ENCODE data around the gene UNC93B1.

The UNC93B1 gene

DNA sequence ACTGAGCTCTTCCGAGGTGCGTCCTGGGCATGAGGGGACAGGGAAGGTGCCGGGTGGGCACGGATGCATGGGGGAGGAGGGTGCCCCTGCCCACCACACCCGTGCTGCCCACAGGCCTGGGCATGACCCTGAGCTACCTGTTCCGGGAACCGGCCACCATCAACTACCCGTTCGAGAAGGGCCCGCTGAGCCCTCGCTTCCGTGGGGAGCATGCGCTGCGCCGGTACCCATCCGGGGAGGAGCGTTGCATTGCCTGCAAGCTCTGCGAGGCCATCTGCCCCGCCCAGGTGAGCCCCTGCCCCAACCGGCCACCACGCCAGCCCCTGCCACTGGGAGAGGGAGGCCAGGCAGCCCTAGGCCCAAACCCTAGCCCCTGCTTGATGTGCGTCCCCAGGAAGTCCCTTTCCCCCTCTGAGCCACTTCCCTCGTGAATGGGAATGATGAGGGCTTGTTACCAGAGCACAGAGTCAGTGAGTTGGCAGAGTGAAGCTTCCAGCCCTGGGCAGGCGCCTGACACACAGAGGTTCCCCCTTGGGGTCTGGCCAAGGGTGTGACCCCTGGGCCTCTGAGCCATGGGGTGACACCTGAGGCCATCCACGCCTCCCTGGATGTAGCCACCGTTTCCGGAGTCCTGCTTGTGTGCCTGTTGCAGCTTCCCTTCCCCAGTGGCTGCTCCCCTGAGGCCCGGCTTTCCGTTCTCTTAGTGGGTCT lies 29.3 kb upstream of the UNC93B1 start:
- H3K36me3 ChIP-seq (ENCODE audit: control insufficient read depth, insufficient read depth, low read length), result peaks cover 21% of the 10 kb centered on the region
- no peak overlapping the region for H3K4me3 ChIP-seq (ENCODE audit: insufficient read depth, low read depth, low read length)
- 96% methylated on average over 29 of the region's 29 CpGs for WGBS, 2 experiments
- no peak overlapping the region for H3K27ac ChIP-seq (ENCODE audit: insufficient read depth, low read depth, low read length, poor library complexity, severe bottlenecking)
- H3K27me3 ChIP-seq (ENCODE audit: control insufficient read depth, insufficient read depth, low read length, poor library complexity, severe bottlenecking), result no peaks in the 10 kb centered on the region
- H3K4me1 ChIP-seq (ENCODE audit: control insufficient read depth, insufficient read depth, low read length), result peaks cover 24% of the 10 kb centered on the region
- H3K9me3 ChIP-seq (ENCODE audit: control insufficient read depth, low read length), result no peaks in the 10 kb centered on the region

- Histone ChIP-seq H3K4me3 (ENCODE audit: insufficient read depth, low read depth, low read length) (peak overlapping the region; percentile 99), H3K27ac (ENCODE audit: insufficient read depth, low read depth, low read length, poor library complexity, severe bottlenecking) (no peak overlapping the region), H3K27me3 (ENCODE audit: control insufficient read depth, insufficient read depth, low read length, poor library complexity, severe bottlenecking) (no peaks in the 10 kb centered on the region), H3K36me3 (ENCODE audit: control insufficient read depth, insufficient read depth, low read length) (peaks cover 21% of the 10 kb centered on the region), H3K9me3 (ENCODE audit: control insufficient read depth, low read length) (no peaks in the 10 kb centered on the region), H3K4me1 (ENCODE audit: control insufficient read depth, insufficient read depth, low read length) (peaks cover 23% of the 10 kb centered on the region)
- WGBS, 2 experiments, result 82 to 83% methylated on average over 9 of the region's 9 CpGs
These were observed 28.1 kb upstream of the UNC93B1 start for GRCh38 chr11:68032003-68032402.

DNA sequence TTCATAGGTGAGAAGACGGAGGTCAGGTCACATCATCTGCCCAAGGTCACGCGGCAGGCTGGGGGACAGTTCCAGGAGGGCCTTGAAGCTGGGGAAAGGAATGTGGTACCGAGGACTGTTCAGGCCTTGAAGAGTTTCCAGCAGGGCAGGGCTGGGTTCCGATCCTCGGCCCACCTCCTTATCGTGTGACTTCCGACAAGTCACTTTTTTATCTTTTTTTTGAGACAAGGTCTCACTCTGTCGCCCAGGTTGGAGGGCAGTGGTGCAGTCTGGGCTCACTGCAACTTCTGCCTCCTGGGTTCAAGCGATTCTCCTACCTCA lies 27.2 kb upstream of the UNC93B1 start:
- Histone ChIP-seq H3K36me3 (ENCODE audit: control insufficient read depth, insufficient read depth, low read length) (peaks cover 21% of the 10 kb centered on the region), H3K27me3 (ENCODE audit: control insufficient read depth, insufficient read depth, low read length, poor library complexity, severe bottlenecking) (no peaks in the 10 kb centered on the region), H3K4me3 (ENCODE audit: insufficient read depth, low read depth, low read length) (peak overlapping the region; percentile 99), H3K9me3 (ENCODE audit: control insufficient read depth, low read length) (no peaks in the 10 kb centered on the region), H3K27ac (ENCODE audit: insufficient read depth, low read depth, low read length, poor library complexity, severe bottlenecking) (peak overlapping the region; percentile 8), H3K4me1 (ENCODE audit: control insufficient read depth, insufficient read depth, low read length) (peaks cover 23% of the 10 kb centered on the region)
- 27 to 30% methylated on average over 10 of the region's 10 CpGs for WGBS, 2 experiments

GRCh38 chr11:68030318-68031143 lies 26.6 kb upstream of the UNC93B1 start, which contains the start of gene NDUFS8:
NDUFS8 (plus strand) TSS chr11:68030681; CDS start chr11:68032152, 1,471 bp downstream.
- Histone ChIP-seq H3K9me3 (ENCODE audit: control insufficient read depth, low read length) (no peaks in the 10 kb centered on the region), H3K4me1 (ENCODE audit: control insufficient read depth, insufficient read depth, low read length) (peaks cover 23% of the 10 kb centered on the region), H3K27me3 (ENCODE audit: control insufficient read depth, insufficient read depth, low read length, poor library complexity, severe bottlenecking) (no peaks in the 10 kb centered on the region), H3K4me3 (ENCODE audit: insufficient read depth, low read depth, low read length) (peak within 1 kb of the TSS; percentile 99), H3K36me3 (ENCODE audit: control insufficient read depth, insufficient read depth, low read length) (peaks cover 21% of the 10 kb centered on the region), H3K27ac (ENCODE audit: insufficient read depth, low read depth, low read length, poor library complexity, severe bottlenecking) (peak within 1 kb of the TSS; percentile 8)
- 0 to 1% methylated on average over 56 of the region's 56 CpGs for WGBS, 2 experiments

DNA sequence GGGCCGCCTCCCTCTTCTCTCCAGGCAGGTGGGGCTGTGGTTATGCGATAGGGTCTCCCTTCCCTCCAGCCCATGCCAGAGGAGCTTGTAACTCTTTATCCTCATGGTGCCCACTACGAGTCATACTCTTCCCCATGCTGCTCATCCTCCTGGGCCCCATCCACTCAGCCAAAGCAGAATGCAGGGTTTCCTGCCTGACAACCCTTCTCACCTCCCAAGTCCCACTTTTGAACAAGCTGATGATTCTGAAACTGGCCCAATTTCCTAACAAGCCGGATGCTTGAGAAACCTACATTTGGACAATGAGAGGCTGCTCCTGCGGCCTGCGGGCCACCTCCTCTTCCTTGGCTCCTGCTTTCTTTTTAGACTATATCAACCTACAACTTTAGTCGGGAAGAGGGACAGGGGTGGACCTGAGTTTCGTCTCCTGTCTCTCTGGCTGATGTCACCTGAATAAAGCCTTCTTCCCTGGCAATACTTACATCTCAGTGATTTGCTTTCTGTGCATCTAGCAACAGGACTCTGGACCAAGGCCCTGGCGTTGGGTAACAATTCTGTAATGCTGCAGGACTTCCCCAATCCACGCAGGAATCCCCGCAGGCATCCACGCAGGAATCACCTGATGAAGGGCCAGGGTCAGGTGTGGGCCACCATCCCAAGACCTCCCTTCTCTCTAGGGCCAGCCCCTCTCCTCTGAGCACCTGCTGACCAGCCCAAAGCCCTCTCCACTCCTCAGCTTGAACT lies 25.1 kb upstream of the UNC93B1 start:
- peaks cover 23% of the 10 kb centered on the region for H3K4me1 ChIP-seq (ENCODE audit: control insufficient read depth, insufficient read depth, low read length)
- no peaks in the 10 kb centered on the region for H3K9me3 ChIP-seq (ENCODE audit: control insufficient read depth, low read length)
- H3K27ac ChIP-seq (ENCODE audit: insufficient read depth, low read depth, low read length, poor library complexity, severe bottlenecking), result no peak overlapping the region
- H3K4me3 ChIP-seq (ENCODE audit: insufficient read depth, low read depth, low read length), result no peak overlapping the region
- H3K27me3 ChIP-seq (ENCODE audit: control insufficient read depth, insufficient read depth, low read length, poor library complexity, severe bottlenecking), result no peaks in the 10 kb centered on the region
- 91 to 95% methylated on average over 12 of the region's 12 CpGs for WGBS, 2 experiments
- peaks cover 16% of the 10 kb centered on the region for H3K36me3 ChIP-seq (ENCODE audit: control insufficient read depth, insufficient read depth, low read length)

DNA sequence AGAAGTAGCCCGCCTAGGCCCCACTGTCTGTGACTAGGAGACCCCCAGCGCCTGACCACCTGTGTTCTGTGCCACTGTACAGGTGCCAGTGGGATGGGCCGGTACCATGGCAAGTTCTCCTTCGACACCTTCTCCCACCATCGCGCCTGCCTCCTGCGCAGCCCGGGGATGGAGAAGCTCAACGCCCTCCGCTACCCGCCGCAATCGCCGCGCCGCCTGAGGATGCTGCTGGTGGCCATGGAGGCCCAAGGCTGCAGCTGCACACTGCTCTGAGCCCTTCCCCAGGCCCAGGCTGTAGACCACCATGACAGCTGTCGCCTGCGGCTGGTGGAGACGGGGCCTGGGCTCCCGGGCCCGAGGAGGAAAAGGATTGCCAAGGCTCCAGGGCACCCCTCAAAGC lies 23.8 kb upstream of the UNC93B1 start:
- H3K27ac ChIP-seq (ENCODE audit: insufficient read depth, low read depth, low read length, poor library complexity, severe bottlenecking), result no peak overlapping the region
- no peak overlapping the region for H3K4me3 ChIP-seq (ENCODE audit: insufficient read depth, low read depth, low read length)
- H3K4me1 ChIP-seq (ENCODE audit: control insufficient read depth, insufficient read depth, low read length), result peaks cover 23% of the 10 kb centered on the region
- H3K9me3 ChIP-seq (ENCODE audit: control insufficient read depth, low read length), result no peaks in the 10 kb centered on the region
- peaks cover 3% of the 10 kb centered on the region for H3K36me3 ChIP-seq (ENCODE audit: control insufficient read depth, insufficient read depth, low read length)
- H3K27me3 ChIP-seq (ENCODE audit: control insufficient read depth, insufficient read depth, low read length, poor library complexity, severe bottlenecking), result no peaks in the 10 kb centered on the region
- WGBS, 2 experiments, result 94% methylated on average over 21 of the region's 21 CpGs

DNA sequence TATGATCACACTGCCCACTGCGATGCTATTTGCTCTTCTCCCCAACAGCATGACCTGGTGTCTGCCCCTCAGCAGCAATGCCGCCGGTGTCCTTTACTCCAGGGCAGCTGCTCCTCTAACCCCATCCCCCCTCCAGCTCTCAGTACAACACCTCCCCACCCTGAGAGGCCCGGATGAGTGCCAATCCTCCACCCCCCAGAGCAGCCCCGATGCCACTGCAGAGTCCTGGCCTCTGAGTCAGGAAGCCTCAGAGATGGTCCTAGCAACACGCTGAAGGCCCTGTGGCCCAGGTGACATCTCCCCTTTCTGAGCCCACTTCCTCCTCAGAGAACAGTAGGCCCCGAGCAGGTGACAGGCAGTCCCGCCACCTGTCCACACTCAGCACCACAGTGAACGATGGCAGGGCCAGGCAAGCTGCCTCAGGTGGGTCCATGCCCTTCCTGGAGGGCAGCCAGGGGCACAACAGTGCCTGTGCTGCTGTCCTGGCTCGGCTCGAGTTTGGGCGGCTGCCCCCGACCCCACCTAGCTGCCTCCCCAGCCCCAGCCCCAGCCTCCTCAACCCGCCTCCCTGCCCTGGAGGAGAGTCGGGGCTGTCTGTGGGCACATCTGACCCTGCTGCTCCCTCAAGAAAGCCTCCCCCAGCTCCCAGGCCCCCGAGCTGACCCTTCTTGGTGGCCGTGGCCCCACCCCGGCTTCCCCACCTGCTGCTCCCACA lies 22.7 kb upstream of the UNC93B1 start:
- Histone ChIP-seq H3K4me1 (ENCODE audit: control insufficient read depth, insufficient read depth, low read length) (peaks cover 17% of the 10 kb centered on the region), H3K36me3 (ENCODE audit: control insufficient read depth, insufficient read depth, low read length) (no peaks in the 10 kb centered on the region), H3K4me3 (ENCODE audit: insufficient read depth, low read depth, low read length) (no peak overlapping the region), H3K27me3 (ENCODE audit: control insufficient read depth, insufficient read depth, low read length, poor library complexity, severe bottlenecking) (no peaks in the 10 kb centered on the region), H3K27ac (ENCODE audit: insufficient read depth, low read depth, low read length, poor library complexity, severe bottlenecking) (no peak overlapping the region), H3K9me3 (ENCODE audit: control insufficient read depth, low read length) (no peaks in the 10 kb centered on the region)
- WGBS, 2 experiments, result 93 to 94% methylated on average over 18 of the region's 18 CpGs

DNA sequence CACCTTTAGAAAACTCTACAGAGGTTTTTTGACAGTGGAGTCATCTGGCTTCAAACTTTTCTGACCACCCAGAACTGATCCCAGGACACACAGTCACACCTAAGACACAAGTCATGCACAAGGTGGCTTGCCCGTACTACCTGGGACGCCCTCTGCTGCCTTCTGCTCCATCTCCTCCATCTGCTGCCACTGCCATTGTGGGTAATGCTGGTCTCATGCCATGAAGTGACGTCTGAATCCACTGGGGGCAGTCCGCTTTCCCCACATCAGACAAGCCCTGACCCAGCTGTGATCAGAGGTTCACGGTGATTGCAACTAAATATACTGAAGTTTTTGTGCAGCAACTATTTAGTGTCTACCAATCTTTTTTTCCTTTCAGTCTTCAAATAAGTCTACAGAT lies 21.1 kb upstream of the UNC93B1 start:
- H3K27ac ChIP-seq (ENCODE audit: insufficient read depth, low read depth, low read length, poor library complexity, severe bottlenecking), result no peak overlapping the region
- WGBS, 2 experiments, result 82 to 89% methylated on average over 5 of the region's 5 CpGs
- H3K36me3 ChIP-seq (ENCODE audit: control insufficient read depth, insufficient read depth, low read length), result no peaks in the 10 kb centered on the region
- H3K9me3 ChIP-seq (ENCODE audit: control insufficient read depth, low read length), result no peaks in the 10 kb centered on the region
- no peak overlapping the region for H3K4me3 ChIP-seq (ENCODE audit: insufficient read depth, low read depth, low read length)
- no peaks in the 10 kb centered on the region for H3K27me3 ChIP-seq (ENCODE audit: control insufficient read depth, insufficient read depth, low read length, poor library complexity, severe bottlenecking)
- H3K4me1 ChIP-seq (ENCODE audit: control insufficient read depth, insufficient read depth, low read length), result peaks cover 25% of the 10 kb centered on the region

- Histone ChIP-seq H3K4me3 (ENCODE audit: insufficient read depth, low read depth, low read length) (no peak overlapping the region), H3K4me1 (ENCODE audit: control insufficient read depth, insufficient read depth, low read length) (peaks cover 24% of the 10 kb centered on the region), H3K27ac (ENCODE audit: insufficient read depth, low read depth, low read length, poor library complexity, severe bottlenecking) (no peak overlapping the region), H3K9me3 (ENCODE audit: control insufficient read depth, low read length) (no peaks in the 10 kb centered on the region), H3K36me3 (ENCODE audit: control insufficient read depth, insufficient read depth, low read length) (no peaks in the 10 kb centered on the region), H3K27me3 (ENCODE audit: control insufficient read depth, insufficient read depth, low read length, poor library complexity, severe bottlenecking) (no peaks in the 10 kb centered on the region)
- WGBS, 2 experiments, result 94 to 95% methylated on average over 5 of the region's 5 CpGs
These were observed 20.6 kb upstream of the UNC93B1 start for GRCh38 chr11:68024508-68024907.
